Activated T-helper 1 cell treated with Interleukin-2 at 50 U/mL for 16 hours (primary cell): ENCODE results near the gene AP3B1.
"Not testable (repeated sequence)": the region's sequence is repeated elsewhere in the genome, so short reads cannot be mapped to it uniquely, and the experiment has no call there.

Experiments used
- DNase-seq: peaks from one replicate; pipeline ENCODE4 v3.0.0-alpha.2; 2020; ENCODE audit warnings: low read depth

The AP3B1 gene

DNA sequence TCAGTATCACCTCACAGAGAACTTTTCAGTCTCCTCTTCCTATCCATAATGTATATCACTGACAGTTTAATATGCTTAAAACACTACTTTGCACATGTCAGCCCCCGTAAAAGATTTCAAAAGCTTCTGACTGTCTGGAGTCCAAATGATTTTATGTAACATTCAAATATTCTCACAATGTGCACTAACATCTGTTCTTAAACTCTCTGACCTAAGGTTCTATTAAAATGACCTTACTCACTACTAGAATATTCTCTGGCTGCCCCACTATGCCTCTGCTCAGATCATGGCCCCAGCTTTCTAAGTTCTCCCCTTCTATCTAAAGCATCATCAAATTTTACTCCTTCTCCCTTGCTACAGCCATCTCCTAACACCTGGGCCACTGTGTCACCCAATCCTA, 52.5 kb downstream of the AP3B1 start:
- no peak for DNase-seq

- DNase-seq: no peak
These were observed 56.6 kb downstream of the AP3B1 start for GRCh38 chr5:78237911-78238310.

GRCh38 chr5:78236046-78236445, 58.5 kb downstream of the AP3B1 start:
- DNase-seq: no peak

DNA sequence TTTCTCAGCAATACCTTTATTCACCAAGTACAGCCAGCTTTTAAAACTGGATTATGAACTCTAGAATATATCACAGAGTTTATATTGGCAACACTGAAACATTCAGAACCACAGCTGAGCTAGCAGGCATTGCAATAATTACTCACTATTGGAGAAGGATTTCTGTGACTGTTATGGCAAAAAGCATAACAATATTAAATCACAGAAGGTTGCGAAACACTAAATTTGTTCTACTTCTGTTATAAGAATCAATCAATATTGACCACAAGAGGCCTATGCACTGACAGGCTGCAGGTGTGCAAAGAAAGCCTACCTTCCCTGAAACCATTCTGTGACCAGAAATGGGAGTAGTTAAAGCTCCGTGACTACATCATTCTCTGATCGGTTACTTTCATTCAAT, 59.2 kb downstream of the AP3B1 start:
- no peak for DNase-seq

- no peak for DNase-seq
These were observed 59.7 kb downstream of the AP3B1 start for GRCh38 chr5:78234804-78235203.

DNA sequence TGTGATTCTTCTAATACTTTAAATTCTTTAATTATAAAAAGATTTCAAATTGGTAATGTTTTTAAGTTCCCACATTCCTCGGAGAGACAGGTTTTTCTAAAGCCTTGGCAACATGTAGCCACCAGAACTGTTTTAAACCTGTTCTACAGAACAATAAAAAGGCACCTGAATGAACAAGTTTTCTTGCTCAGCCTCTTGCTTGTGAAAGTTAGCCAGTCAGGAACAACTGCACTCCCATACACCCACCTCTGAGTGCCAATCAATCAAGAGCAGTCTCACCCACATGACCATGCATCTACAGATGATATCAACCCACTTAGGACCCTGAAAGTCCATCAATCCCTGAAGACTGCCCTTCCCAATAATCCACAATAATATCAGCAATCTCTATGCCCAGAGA, 62.3 kb downstream of the AP3B1 start:
- DNase-seq: no peak

- DNase-seq: no peak
These were observed 70.1 kb downstream of the AP3B1 start for GRCh38 chr5:78224358-78224757.

GRCh38 chr5:78221964-78222451, 72.5 kb downstream of the AP3B1 start:
- no peak for DNase-seq

DNA sequence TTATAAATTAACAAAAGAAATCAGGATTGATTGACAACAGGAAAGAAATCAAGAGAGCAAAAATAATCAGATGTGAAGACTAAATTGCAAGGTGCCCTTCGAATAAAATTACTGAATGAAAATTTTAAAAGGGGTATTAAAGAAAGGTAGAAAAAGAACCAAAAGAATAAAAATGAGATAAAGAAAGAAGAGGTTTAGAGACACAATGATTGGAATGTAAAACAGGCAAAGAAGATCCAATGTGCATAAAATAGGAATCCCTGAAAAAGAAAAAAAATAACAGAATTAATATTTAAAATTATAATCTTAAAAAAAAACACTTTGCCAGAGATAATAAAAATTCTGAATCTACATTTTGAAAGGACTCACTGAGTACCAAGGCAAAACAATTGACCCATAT, 73.0 kb downstream of the AP3B1 start:
- no peak for DNase-seq

DNA sequence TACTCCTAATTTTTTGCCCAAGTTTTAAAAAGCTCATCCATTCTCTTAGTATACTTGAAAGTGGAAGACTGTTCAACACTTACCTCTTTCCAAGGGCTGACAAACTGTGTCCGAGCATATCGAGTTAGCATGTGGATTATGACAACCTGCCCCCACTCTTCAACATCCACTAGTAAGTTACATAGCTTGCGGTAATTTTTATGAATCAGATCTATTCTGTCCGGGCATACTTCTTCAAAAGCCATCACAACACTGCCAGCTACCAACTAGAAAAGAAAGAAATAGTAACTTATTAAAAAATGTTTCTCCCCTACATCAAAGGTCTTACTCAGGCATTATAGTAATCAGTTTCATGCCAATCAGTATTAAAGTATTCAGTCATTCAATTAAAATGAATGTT, 78.5 kb downstream of the AP3B1 start:
- no peak for DNase-seq

DNA sequence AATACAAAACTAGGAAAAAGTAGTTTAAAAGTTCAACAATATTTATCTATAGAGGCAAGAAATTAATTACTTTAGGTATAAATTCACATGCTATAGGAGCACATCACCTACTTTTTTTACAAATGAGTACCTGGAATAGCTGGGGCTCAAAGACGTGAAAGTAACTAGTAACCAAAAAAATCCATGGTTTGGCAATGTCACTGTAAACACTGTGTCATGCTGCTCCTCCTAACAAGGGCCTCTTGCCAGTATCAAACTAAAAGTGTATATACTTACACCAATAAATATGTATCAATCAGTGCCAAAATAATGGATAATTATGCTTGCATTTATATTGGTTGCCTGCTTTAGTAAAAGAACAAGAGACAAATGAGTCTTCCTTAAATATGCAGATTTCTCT, 78.9 kb downstream of the AP3B1 start:
- DNase-seq: no peak

GRCh38 chr5:78213799-78214198, 80.7 kb downstream of the AP3B1 start:
- DNase-seq: no peak

- no peak for DNase-seq
These were observed 83.4 kb downstream of the AP3B1 start for GRCh38 chr5:78211052-78211451.

GRCh38 chr5:78204241-78204640, 90.3 kb downstream of the AP3B1 start:
- DNase-seq: no peak

DNA sequence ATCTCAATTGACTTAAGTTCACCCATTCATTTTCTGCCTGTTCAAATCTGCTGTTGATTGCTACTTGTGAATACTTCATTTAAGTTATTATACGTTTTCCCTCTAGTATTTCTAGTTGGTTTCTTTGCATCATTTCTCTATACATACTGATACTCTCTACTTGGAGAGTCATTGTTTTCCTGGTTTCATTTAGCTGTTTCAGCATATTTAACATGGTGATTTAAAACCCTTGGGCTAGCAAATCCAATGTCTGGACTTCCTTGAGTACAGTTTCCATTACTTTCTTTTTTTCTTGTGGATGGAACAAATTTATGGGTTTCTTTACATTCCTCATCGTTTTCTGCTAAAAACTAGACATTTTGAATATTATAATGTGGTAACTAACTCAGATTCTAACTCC, 90.7 kb downstream of the AP3B1 start:
- DNase-seq: no peak

DNA sequence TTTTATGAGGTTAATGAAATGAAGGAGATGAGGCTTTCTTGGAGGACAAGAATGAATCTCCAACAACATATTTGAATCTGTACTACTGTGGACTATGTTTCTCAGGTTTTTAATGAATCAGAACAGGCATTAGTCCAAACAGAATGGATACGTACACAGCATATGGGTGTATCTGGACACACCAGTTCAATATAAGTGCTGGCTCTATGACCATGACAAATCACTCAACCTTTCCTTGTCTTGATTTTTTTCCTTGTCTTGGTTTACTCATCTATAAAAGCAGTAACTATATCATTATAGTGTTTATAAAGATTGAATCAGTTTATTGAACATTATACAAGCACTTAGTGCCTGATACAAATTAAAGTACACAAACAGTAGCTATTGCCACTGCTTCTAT, 104.1 kb downstream of the AP3B1 start:
- no peak for DNase-seq

DNA sequence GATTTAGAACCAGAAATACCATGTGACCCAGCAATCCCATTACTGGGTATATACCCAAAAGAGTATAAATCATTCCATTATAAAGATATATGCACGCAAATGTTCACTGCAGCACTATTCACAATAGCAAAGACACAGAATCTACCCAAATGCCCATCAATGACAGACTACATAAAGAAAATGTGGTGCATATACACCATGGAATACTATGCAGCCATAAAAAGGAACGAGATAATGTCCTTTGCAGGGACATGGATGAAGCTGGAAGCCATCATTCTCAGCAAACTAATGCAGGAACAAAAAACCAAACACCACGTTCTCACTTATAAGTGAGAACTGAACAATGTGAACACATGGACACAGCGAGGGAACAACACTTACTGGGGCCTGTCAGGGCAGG, 105.8 kb downstream of the AP3B1 start:
- DNase-seq: not testable (repeated sequence)

DNA sequence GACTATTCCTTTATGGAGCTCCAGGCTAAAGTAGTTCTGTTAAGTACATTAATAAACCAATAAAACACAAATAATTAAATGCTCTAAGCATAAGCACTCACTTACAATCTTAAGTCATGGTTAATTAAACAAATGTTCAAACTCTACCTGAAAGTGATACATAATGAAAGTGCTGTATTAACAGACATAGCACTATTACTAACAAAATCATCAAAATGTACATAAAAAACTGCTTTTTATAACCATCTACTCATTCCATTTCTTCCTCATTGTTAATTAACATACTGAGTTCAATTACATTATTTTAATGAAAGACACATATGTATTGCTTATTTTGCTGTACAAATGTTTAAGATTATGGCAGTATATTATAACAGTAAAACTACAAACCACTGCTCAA, 107.3 kb downstream of the AP3B1 start:
- DNase-seq: no peak

GRCh38 chr5:78182838-78183237, 111.7 kb downstream of the AP3B1 start:
- DNase-seq: no peak

DNA sequence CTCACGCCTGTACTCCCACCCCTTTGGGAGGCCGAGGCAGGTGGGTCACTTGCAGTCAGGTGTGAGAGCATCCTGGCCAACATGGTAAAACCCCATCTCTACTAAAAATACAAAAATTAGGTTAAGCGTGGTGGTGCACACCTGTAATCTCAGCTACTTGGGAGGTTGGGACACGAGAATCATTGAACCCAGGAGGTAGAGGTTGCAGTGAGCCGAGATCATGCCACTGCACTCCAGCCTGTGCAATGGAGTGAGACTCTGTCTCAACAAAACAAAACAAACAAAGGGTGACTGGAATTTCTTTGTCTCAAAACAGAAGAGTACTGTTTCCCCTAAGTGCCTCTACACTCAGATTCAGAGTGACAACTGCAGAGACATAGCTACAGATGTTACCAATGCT, 116.1 kb downstream of the AP3B1 start:
- no peak for DNase-seq

GRCh38 chr5:78170335-78170734, 124.2 kb downstream of the AP3B1 start:
- DNase-seq: not testable (repeated sequence)

- DNase-seq: no peak
These were observed 132.1 kb downstream of the AP3B1 start for GRCh38 chr5:78162253-78162862.

GRCh38 chr5:78157001-78157400, 137.5 kb downstream of the AP3B1 start:
- no peak for DNase-seq

DNA sequence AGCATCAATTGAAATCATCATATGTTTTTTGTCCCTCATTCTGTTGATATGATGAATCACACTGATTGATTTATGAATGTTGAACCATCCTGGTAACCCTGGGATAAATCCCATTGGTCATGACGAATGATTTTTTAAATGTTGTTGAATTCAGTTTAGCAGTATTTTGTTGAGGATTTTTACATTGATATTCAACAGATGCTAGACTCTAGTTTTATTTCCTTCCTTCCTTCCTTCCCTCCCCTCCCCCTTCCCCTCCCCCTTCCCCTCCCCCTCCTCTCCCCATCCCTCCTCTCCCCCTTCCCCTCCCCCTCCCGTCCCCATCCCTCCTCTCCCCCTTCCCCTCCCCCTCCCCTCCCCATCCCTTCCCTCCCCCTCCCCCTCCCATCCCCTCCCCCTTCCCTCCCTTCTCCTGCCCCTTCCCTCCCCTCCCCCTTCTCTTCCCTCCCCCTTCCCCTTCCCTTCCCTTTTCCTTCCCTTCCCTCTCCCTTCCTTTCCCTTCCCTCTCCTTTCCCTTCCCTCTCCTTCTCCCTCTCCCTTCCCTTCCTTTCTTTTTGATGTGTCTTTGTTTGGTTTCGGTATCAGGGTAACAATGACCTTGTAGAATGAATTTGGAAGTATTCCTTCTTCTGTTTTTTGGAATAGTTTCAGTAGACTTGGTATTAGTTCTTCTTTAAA, 142.8 kb downstream of the AP3B1 start:
- DNase-seq: no peak
